GM21390 (cell line): ENCODE results near the gene HSD17B7.
"Not testable (repeated sequence)": the region's sequence is repeated elsewhere in the genome, so short reads cannot be mapped to it uniquely, and the experiment has no call there.

ENCODE experiments used
- ATAC-seq: cut with Tn5 transposase; IDR thresholded peaks from one replicate; pipeline ENCODE4 v1.9.1; 2021; ENCODE audit not compliant: unreplicated experiment

Gene HSD17B7

DNA sequence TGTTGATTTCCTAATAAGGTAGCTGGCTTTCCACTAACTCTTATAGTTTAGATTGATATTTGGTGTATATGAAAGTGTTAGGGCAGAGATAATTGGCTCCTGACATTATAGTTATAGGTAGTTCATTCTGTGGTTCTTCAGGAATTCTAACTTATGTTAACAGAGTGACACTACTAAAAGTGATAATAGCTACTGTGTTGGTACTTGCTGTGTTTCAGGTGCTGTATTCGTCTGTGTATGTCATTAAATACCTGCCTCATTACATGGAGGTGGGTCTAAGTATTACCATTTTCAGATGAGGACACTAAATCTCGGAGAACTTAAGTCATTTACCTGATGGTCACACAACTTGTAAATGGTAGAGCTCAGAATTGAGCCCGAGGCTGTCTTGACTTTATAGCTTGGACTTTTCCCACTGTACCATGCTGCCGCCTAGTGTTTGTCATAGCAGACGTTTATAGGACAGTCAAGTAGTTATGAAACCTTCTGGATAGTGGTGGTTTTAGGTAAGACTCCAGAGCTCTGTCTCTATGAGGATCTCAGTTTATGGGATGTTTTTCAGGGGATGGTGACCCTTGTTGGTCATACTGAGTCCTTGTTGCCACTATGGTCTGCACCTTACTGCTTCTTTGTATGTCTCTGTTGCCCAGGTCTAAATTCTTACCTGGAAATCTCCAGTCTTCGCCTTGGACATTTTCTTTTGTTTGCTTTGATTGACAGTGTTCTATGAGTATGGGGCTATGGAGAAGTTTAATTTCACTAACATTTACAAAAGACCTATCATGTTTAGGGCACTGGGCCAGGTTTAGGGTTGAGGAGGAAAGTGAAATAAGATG, 9.7 kb downstream of the HSD17B7 start:
- ATAC-seq, result not testable (repeated sequence)

DNA sequence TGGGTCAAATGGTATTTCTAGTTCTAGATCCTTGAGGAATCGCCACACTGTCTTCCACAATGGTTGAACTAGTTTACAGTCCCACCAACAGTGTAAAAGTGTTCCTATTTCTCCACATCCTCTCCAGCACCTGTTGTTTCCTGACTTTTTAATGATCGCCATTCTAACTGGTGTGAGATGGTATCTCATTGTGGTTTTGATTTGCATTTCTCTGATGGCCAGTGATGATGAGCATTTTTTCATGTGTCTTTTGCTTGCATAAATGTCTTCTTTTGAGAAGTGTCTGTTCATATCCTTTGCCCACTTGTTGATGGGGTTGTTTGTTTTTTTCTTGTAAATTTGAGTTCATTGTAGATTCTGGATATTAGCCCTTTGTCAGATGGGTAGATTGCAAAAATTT, 17.0 kb downstream of the HSD17B7 start:
- ATAC-seq, result not testable (repeated sequence)

DNA sequence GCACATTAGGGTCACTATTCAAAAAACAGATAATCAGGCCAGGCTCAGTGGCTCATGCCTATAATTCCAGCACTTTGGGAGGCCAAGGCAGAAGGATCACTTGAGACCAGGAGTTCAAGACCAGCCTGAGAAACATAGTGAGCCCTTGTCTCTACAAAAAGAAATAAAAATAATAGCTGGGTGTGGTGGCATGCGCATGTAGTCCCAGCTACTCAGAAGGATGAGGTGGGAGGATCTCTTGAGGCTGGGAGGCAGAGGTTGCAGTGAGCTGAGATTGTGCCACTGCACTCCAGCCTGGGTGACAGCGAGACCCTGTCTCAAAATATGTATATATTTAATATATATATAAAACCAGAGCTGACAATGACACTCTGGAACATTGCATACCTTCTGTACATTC, 21.9 kb downstream of the HSD17B7 start:
- not testable (repeated sequence) for ATAC-seq

DNA sequence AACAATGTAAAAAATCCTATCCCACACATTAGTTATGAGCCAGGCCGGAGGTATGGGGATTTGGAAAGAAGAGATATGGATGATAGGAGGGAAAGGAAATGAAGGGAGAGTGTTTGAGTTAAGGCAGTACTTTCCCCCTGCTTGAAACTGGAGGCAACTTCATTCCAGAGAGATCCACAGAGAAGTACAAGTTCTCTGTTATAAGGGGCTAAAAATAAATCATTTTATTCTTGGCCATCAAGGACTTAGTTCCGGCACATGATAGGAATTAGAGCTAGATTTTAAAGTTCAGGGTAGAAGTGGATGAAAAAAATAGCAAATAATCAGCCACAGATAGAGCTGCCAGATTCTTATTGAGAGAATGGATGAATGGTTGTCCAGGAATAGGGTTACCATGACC, 27.6 kb downstream of the HSD17B7 start:
- not testable (repeated sequence) for ATAC-seq

DNA sequence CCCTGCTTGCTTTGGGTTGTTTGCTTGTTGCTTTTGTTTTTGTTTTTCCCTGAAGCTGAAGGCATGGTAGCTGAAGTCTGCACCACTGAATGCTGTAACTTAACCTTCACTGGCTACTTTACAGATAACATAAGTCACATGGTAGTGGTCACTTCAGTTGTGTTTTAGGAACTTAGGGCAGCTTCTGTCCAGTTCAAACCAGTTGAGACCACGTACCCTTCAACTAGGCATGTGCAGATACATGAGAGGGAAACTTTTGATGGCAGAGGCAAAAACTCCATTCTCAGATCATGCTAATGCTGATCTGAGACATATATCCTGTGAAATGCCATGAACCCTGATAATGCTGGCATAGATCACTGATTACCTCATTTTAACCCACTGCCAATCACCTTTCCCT, 28.2 kb downstream of the HSD17B7 start:
- ATAC-seq, result not testable (repeated sequence)

DNA sequence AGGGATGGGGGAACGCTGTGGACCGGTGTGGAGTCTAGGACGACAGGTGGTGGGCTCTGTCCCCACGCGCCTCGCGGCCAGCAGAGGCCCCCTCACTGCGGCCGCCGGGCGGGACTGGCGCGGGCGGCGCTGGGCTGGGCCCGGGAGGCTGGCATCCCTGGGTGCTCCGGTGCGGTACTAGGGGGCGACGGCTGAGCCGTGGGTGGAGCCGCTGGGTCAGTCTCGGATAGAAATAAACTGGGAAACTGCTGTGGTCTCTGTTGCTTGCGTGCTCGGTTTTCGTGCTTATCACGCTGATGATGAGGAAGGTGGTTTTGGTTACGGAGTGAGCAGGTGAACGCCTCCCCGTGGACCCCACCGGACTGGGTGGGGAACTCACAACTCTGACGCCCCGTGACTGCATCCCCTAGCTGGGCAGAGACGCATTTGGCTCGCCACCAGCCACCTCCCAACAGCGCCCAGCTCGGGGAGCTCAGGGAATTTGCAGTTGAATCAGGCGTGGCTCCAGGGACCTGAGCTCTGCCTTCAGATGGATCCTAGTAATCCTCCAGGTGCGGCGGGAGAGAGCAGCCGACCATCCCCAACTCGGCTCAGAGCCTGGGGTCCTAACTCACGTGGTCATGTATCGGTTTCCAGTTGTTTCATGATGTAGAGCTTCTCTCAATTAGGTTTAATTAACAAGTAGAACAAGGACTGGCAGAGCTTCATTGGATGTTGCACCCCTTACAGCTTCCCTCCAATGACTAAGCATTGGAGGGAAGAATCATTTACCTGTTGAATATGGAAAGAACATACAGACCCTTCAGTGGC, 32.1 kb downstream of the HSD17B7 start:
- ATAC-seq, result no peak

DNA sequence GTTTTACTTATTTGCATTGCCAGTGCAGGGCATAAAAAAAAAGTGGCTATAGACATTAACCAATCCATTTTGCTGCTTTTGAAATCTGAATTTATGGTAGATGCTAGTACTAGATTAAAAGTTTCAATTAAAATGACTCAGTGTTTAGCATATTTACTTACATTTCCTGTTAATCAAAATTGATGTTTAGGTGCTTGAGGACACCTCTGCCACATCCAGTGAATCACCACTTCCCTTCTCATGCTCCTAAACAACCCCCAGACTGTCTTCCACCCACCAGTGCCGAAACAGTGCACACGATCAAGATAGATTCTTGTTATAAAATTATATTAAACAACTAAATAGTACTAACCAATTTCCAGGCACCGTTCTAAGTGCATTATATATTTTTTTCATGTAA, 32.7 kb downstream of the HSD17B7 start:
- ATAC-seq, result no peak

DNA sequence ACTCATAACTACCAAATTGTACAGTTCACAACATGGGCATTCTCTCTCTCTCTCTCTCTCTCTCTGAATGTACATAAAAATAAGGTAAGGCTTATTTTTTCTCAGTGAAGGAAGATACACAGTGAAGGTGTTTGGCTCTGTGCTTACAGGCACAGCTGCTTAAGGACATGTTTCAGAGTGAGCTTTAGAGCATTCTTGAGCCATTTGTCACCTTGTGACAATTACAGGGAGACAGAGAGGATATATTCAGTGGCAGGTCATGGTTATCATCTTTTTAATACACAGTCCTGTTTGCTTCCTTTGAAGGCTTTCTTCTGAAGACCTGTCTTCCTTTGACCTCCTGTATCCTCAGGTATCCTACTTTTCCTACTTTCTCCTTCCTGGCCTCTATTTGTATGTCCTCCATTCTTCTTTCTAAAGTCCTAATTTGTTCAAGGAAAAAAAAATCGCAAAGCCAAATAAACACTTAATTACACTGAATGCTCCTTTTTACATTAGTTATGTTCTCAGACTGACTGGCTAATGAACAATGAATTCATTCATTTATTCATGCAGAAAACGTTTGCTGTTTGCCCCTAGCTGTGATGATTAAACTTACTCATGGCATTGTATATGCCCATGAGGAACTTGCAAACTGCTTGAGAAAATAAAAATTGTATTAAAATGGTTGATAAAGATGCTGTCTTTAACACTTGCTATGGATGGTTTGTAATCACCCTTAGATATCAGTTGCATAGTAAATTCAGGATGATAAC, 33.4 kb downstream of the HSD17B7 start:
- ATAC-seq, result no peak

DNA sequence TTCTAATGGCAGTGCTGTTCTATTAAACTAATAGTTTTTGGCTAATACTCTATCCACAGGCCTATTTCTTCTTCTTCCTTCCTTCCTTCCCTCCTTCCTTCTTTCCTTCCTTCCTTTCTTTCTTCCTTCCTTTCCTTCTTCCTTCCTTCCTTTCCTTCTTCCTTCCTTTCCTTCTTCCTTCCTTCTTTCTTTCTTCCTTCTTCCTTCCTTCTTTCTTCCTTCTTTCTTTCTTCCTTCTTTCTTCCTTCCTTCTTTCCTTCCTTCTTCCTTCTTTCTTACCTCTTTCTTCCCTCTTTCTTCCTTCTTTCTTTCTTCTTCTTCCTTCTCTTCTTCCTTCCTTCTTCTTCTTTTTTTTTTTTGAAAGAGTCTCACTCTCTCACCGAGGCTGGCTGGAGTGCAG, 38.8 kb downstream of the HSD17B7 start:
- no peak for ATAC-seq

DNA sequence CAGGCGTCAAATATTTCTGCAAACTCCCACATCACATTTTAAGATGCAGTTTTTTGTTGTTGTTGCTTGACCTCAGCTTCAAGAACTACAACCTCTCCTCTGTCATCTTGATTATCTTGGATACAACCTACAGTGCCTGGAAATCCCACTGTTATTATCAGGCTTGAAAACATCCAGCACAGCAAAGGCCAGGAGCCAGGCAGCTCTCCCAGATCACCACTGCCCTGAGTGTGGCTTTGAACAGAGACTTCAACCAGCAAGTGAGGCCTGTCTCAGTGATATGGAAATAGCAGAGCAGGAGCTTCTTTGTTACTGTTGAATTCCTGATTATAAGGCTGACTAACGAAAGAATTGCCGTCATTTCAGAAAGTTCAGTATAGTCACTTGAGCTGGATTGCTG, 42.0 kb downstream of the HSD17B7 start:
- ATAC-seq, result no peak

DNA sequence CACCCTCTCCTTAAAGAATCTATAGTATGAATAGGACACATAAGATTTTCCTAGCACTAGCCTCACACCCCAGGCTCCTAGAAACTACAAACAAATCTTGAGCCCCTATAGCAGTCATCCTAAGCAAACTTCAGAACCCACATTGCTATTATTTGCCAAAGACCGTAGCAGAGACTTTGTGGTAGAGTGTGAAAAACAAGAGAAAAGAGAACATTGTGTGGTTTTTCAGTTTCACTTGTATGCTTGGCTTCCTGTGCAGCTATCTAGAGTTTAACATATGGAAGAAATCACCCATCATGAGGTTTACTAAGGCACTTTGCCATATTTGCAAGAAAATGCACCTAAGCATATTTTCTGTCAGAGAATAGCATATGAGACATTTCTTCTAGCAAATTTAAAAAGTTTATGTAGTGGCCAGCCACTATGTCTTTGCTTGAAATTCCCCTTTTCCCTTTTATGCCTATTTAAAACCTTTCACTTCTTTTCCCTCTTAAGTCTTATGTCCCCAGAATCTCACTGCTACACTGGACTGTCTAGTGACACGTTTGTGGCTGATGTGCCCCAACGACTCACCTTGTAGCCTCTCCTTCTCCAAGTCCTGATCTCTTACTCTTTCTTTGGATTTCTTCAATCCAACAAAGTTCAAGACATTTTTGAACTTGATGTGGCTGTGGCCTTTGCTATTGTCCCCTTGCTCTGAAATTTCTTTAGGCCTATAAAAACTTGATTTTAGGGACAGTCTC, 44.8 kb downstream of the HSD17B7 start:
- peak; percentile 97 for ATAC-seq

DNA sequence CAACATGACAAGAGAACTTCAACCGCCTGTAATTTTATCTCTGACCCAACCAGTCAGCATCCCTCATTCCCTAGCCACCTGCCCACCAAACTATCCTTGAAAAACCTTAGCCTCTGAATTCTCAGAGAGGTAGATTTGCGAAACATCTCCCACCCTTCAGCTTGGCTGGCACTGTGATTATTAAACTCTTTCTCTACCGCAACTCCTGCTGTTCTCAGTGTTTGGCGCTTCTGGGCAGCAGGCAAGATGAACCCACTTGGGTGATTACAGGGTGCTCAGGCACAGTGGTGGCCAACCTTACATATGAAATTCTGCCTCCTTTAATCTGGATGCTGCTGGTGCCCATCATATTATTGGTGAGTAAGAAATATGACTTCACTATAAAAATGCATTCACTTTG, 48.4 kb downstream of the HSD17B7 start:
- ATAC-seq, result no peak

DNA sequence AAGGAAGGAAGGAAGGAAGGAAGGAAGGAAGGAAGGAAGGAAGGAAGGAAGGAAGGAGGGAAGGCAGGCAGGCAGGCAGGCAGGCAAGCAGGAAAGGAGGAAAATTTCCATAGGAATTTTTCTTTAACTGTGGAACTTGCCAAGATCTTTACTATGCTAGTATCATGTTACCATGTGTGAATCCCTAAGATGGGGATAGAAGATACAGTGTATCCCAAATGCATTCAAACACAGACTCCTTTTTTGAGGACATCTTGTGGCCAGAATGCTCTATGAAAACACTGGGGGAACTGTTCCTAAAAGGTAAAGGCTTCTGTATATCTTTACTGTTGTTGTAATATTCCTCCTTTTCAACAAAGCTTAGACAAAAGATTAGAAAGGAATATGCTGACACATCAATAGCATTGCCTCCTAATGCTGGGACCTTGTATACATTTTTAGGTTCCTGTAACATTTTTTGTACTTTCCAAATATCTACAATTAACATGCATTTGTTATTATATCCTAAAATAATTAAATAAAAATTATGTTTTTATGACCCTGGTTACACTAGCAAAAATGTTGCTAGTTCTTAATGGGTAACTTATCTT, 49.8 kb downstream of the HSD17B7 start:
- no peak for ATAC-seq

DNA sequence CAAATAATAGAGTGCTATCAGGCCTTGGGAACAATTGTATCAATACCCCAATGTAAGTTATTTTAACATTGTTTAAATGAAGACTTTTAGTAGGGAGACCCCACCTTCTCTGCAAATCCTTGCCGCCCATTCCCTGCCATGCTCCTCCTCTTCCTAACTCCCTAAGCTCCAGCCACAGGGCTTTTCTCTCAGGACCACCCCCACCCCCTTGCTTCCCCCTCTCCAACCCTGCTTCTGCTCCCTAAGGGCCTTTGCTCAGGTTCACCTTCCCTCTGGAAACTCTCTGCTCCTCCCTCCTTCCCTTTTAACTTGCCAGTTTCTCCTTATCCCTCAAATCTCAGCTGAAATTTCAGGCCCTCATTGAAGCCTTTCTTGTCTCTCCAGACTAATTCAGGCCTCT, 53.7 kb downstream of the HSD17B7 start:
- no peak for ATAC-seq

DNA sequence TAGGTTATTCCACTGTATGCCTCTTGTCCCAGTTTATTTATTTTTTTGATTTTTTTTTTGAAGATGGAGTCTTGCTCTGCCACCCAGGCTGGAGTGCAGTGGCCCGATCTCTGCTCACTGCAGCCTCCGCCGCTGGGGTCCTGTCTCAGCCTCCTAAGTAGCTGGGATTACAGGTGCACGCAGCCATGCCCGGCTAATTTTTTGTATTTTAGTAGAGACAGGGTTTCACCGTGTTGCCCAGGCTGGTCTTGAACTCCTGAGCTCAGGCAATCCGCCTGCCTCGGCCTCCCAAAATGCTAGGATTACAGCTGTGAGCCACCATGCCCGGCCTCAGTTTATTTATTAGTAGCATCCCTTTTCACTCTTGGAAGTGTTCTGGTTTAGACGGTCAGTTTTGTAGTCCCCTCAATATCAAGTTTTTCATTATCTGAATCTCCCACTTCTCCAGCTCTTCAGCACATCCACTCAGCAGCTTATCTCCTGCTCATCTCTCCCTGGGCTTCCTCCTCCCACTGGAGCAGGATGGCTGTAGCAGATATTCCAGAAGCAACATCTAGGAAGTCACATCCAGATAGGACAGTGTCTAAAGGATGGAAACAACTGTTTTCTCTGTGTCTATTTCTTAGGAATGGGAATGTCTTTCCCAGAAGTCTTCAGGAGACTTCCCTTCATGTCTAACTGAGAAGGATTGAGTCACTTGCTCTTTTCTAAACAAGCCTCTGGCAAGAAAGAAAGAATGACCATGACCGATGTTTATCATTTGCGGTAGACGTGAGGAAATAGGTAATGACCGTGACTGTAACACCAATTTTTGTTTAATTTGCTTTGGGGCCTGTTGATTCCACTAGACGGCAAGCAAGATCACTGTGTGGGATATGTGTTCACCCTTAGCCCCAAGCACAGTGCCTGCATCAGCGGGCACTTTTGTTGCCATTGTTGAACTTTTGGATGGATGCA, 56.0 kb downstream of the HSD17B7 start:
- no peak for ATAC-seq

DNA sequence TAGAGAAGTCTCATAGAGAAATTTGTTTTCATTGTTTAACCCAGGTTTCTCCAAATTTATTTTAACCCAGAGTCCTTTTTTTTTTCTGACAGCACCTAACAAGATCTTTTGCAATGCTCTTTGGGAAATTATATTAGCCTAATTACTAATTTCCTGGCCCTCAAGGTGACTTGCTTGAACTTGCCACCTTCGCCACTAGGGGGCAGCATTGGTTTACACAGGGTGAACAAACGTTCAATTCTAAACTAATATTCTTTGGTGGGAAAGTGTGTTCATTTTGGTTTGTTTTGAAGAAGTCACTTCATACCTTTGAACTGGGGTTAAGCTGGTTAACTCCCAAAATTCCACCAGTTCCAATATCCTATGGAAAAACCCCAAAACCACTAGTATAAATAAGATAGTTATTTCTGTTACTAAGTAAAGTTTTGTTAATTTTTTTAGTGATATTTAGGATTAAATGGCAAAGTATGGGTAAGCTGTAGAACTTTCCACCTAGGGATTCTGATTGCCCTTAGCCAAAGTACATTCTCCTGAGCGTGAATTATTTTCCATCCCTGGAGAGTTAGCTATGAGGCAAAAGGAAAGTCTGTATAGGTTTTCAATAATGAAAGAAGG, 57.4 kb downstream of the HSD17B7 start:
- ATAC-seq, result peak; percentile 66

DNA sequence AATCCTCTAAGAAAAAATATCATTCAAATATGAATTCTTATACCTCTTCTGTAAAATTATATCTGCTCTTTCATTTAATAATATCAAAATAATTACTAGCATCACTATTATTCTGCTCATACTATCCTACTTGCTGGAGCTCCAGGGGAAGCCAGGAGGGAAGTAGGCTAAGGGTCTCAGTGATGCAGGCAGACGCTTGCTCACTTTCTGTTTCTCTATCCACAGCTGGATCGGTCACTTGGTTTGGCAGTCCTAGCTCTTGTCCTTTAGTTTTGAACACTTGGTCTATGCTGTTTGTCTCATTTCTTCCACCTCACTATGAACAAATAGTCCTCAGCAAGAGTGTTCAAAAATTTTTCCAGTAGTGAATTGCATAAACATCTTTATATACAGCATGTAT, 59.2 kb downstream of the HSD17B7 start:
- no peak for ATAC-seq

DNA sequence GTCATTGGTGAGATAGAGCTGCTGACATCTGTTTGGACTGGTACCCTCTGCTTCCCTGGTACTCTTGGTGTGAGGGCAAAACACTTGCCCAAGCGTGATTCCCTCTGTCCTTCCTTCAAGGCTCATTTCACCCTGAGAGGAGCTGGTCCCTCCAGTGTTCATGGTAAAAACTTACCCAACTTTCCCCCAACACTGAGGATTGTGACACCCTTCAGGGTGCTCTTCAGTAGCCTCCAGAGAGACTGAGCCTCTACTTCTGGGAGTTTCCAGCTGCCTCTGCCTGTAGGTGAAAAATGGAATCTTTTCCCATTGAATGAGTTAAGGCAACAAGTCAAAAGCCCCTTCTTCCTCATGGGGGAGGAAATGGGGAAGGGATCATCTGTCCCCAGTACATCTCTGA, 60.8 kb downstream of the HSD17B7 start:
- no peak for ATAC-seq
